Suprapubic skin (tissue), 4 donors: Measurements from ENCODE around the gene ABCC8. TPM values are rescaled to one million over a fixed set of nuclear protein-coding genes. Genes with fewer than 3 reads are reported as not detected.

Source experiments
- DNase-seq, 2 donors: peaks; one replicate each; pipeline ENCODE4 v3.0.0-alpha.2; 2019; ENCODE audit warnings: low spot score in 2 of 2
- H3K27ac ChIP-seq: fragments of 200-600 bp; sonication (generic); one replicate; pipeline ENCODE4 v1.5.1; 2019
- H3K27me3 ChIP-seq: fragments of 200-600 bp; sonication (generic); one replicate; pipeline ENCODE4 v1.5.1; 2019
- H3K36me3 ChIP-seq: fragments of 200-600 bp; sonication (generic); one replicate; pipeline ENCODE4 v1.5.1; 2019
- H3K4me1 ChIP-seq: fragments of 200-600 bp; sonication (generic); one replicate; pipeline ENCODE4 v1.5.1; 2019
- H3K4me3 ChIP-seq: fragments of 200-600 bp; sonication (generic); one replicate; pipeline ENCODE4 v1.5.1; 2019; ENCODE audit warnings: mild to moderate bottlenecking
- H3K9me3 ChIP-seq: fragments of 200-600 bp; sonication (generic); one replicate; pipeline ENCODE4 v1.5.1; 2019
- EP300 ChIP-seq: sonication (generic); formaldehyde crosslinking; IDR thresholded peaks from one replicate; pipeline ENCODE4 v1.6.1; 2017; ENCODE audit warnings: antibody characterized with exemption
- POLR2A ChIP-seq, 2 donors: fragments of 450-650 bp; IDR thresholded peaks; one replicate each; pipeline ENCODE4 v1.6.1; 2017; ENCODE audit warnings: antibody characterized with exemption in 2 of 2, mild to moderate bottlenecking in 2 of 2, moderate library complexity in 2 of 2
- POLR2AphosphoS5 ChIP-seq, 3 donors: sonication (generic); formaldehyde crosslinking; IDR thresholded peaks; one replicate each; pipeline ENCODE4 v1.6.1; 2017; ENCODE audit warnings: antibody characterized with exemption in 3 of 3
- WGBS: methylation state at CpG from one replicate; pipeline ENCODE4 v1.1.5; 2018; 5-methylcytosine and 5-hydroxymethylcytosine counted together
- total RNA-seq, 4 donors: library from RNA; depleted of rRNA; stranded (reverse); fragments of >200 nt; gene quantifications; one replicate each; pipeline ENCODE4 v1.1.0, GENCODE V29; 2016
- TF ChIP-seq, protein P1 (sequence below), 2 donors: fragments of 200-600 bp in 1 of 2; fragments of 450-650 bp in 1 of 2; sonication (generic) in 1 of 2; IDR thresholded peaks; one replicate each; pipeline ENCODE4 v1.5.1; 2016 to 2019; ENCODE audit warnings: antibody characterized with exemption in 2 of 2, mild to moderate bottlenecking in 1 of 2, moderate library complexity in 1 of 2

Gene ABCC8
- total RNA-seq, 4 donors from 2014 or later = 0.42 TPM; not detected in 3

DNA sequence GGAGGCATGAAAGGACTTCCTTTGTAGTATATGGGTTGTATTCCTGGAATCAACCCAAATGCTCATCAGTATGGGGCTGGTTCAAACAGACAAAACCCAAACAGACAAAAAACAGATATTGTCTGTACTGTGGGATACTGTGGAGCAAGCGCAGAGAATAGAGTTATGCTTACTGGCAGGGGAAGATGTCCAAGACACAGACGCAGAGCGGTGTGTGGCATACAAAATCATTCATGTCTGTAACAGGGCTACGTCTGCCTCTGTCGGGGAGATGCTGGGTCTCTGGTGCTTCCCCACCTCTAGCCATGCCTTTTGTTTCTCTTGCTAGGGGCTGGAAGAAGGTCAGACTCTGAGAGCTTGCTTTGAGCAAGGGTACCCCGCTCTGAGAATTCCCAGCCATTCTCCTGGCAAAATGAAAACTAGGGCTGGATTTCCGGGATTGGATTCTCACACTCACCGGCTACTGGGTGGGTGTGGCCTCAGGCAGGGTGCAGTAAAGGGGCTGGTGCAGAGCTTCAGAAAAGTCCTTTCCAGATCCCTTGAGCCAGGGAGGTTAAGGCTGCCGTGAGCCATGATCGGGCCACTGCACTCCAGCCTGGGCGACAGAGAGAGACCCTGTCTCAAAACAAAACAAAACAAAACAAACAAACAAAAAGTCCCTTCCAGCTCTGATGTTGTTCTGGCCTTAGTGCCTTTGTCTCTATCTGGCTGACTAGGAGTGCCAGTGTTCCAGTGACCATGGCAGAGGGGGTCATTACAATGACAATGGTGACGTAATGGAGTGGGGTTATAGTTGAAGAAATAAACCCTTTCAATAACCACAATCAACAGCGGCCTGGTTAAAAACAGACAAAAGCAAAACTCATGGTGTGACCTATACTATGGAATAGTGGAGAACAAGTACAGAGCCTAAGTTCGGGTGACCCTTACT is 2.9 kb upstream of the ABCC8 start:
- 27% methylated on average over 14 of the region's 14 CpGs for WGBS
- TF ChIP-seq POLR2AphosphoS5 (IDR thresholded peaks at IDR 0.05) (no peak), POLR2A (IDR thresholded peaks at IDR 0.05) (no peak), EP300 (no peak)
- TF ChIP-seq, protein P1, sequence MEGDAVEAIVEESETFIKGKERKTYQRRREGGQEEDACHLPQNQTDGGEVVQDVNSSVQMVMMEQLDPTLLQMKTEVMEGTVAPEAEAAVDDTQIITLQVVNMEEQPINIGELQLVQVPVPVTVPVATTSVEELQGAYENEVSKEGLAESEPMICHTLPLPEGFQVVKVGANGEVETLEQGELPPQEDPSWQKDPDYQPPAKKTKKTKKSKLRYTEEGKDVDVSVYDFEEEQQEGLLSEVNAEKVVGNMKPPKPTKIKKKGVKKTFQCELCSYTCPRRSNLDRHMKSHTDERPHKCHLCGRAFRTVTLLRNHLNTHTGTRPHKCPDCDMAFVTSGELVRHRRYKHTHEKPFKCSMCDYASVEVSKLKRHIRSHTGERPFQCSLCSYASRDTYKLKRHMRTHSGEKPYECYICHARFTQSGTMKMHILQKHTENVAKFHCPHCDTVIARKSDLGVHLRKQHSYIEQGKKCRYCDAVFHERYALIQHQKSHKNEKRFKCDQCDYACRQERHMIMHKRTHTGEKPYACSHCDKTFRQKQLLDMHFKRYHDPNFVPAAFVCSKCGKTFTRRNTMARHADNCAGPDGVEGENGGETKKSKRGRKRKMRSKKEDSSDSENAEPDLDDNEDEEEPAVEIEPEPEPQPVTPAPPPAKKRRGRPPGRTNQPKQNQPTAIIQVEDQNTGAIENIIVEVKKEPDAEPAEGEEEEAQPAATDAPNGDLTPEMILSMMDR (IDR thresholded peaks at IDR 0.05) = no peak
- Histone ChIP-seq H3K27ac (no peak overlapping the region), H3K36me3 (no peaks in the 10 kb centered on the region), H3K4me3 (no peak overlapping the region), H3K27me3 (peaks cover 51% of the 10 kb centered on the region), H3K4me1 (peaks cover 18% of the 10 kb centered on the region), H3K9me3 (no peaks in the 10 kb centered on the region)
- no peak for DNase-seq

DNA sequence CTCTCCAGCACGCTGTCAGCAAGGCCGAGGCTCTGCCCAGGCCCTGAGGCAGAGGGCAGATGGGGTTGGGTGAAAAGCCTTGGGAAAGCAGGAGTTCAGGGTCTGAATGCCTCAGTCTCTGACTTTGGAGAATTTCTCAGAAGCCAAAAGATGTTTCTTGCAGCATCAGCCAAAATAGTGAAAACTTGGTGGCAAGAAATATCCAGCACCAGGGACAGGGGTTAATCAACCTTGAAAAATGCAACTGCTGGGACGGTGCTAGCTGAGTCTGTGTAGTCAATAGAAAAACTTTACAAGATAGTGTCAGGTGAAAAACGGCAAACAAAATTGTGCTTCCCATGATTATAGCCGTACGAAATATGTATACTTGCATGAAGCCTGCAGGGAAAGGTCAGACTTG is 1.4 kb upstream of the ABCC8 start:
- H3K27me3 ChIP-seq = peaks cover 66% of the 10 kb centered on the region
- no peak overlapping the region for H3K27ac ChIP-seq
- no peaks in the 10 kb centered on the region for H3K9me3 ChIP-seq
- DNase-seq = no peak
- no peaks in the 10 kb centered on the region for H3K36me3 ChIP-seq
- 48% methylated on average over 6 of the region's 6 CpGs for WGBS
- TF ChIP-seq POLR2AphosphoS5 (IDR thresholded peaks at IDR 0.05) (no peak), EP300 (no peak), POLR2A (IDR thresholded peaks at IDR 0.05) (no peak)
- TF ChIP-seq, protein P1 (IDR thresholded peaks at IDR 0.05) = no peak
- H3K4me3 ChIP-seq = no peak overlapping the region
- peaks cover 18% of the 10 kb centered on the region for H3K4me1 ChIP-seq

DNA sequence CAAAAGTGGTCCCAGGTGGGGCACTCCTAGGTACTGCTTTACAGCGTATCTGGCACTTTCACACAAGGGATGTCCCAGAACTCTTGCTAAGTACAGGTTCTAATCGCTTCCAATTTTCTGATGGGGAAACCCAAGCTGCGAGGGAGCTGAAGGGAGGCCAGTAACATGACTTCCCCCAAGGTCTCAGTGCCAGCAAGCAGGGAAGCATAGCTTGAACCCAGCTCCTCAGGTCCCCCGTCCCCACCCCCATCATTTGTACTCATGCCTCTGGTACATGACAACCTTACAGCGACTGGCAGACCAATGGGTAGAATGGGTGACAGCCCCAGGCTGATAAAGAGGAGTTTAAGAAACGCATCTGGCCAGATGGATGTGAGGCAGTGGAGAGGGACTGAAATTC is 716 bp upstream of the ABCC8 start:
- no peak overlapping the region for H3K27ac ChIP-seq

DNA sequence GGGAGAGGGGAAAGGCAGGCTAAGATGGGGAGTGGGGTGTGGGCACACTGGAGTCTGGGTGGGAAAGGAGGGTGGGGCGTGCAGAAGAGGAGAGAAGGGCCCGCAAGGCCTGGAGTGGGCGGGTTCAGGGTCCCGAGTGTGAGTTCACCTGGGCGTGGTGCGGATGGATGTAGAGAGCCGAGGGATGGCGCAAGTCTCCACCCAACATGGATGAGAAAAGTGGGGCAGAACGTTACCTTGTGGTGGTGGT is 364 bp upstream of the ABCC8 start:
- H3K4me1 ChIP-seq = peaks cover 18% of the 10 kb centered on the region
- H3K9me3 ChIP-seq = no peaks in the 10 kb centered on the region
- H3K36me3 ChIP-seq = no peaks in the 10 kb centered on the region
- no peak overlapping the region for H3K27ac ChIP-seq
- WGBS = 13% methylated on average over 9 of the region's 9 CpGs
- peaks cover 71% of the 10 kb centered on the region for H3K27me3 ChIP-seq
- TF ChIP-seq POLR2AphosphoS5 (IDR thresholded peaks at IDR 0.05) = no peak
- TF ChIP-seq, protein P1 (IDR thresholded peaks at IDR 0.05) = no peak
- no peak for TF ChIP-seq EP300
- TF ChIP-seq POLR2A (IDR thresholded peaks at IDR 0.05) = no peak
- no peak overlapping the region for H3K4me3 ChIP-seq
- DNase-seq = no peak

More for the DNA sequence above, 716 bp upstream of the ABCC8 start:
- peaks cover 18% of the 10 kb centered on the region for H3K4me1 ChIP-seq
- peaks cover 70% of the 10 kb centered on the region for H3K27me3 ChIP-seq
- TF ChIP-seq EP300 (no peak), POLR2A (IDR thresholded peaks at IDR 0.05) (no peak), POLR2AphosphoS5 (IDR thresholded peaks at IDR 0.05) (no peak)
- TF ChIP-seq, protein P1 (IDR thresholded peaks at IDR 0.05) = no peak
- no peaks in the 10 kb centered on the region for H3K9me3 ChIP-seq
- H3K36me3 ChIP-seq = no peaks in the 10 kb centered on the region
- H3K4me3 ChIP-seq = no peak overlapping the region
- 49% methylated on average over 6 of the region's 6 CpGs for WGBS
- DNase-seq = no peak

DNA sequence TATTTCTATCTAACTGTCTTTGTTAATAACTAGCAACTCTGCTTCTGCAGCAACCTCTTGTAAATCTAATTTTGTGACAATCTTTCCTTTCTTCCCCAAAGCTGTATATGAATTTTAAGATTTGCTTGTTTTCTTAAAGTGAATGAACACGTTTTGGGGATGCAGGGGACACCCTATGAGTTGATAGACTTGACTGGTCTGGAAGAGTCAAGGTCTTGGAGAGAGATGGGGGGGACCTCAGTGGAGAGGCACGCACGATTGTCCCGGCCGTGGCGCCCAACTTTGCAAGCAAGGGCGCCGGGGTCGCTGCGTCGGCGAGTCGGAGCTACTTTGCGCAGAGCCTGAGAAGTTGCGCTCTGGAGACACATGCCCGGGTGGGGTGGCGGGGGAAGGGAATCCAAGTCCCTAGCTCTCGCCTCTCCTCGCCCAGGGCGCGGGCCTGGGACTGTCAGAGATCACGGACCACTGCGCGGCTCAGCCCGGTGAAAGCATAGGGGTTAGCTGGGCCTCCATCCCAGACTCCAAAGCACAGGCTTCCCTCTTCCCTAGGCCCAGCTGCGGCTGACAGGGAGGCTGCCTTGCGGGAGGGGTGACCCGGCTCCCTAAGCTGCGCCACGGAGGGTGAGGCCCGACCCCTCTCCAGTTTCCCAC is 854 bp downstream of the ABCC8 start:
- peaks cover 18% of the 10 kb centered on the region for H3K4me1 ChIP-seq
- WGBS = 2% methylated on average over 8 of the region's 31 CpGs
- H3K27me3 ChIP-seq = peaks cover 75% of the 10 kb centered on the region
- no peaks in the 10 kb centered on the region for H3K9me3 ChIP-seq
- H3K36me3 ChIP-seq = no peaks in the 10 kb centered on the region
- TF ChIP-seq EP300 = no peak
- no peak for TF ChIP-seq POLR2AphosphoS5 (IDR thresholded peaks at IDR 0.05)
- no peak for TF ChIP-seq POLR2A (IDR thresholded peaks at IDR 0.05)
- TF ChIP-seq, protein P1 (IDR thresholded peaks at IDR 0.05) = no peak
- no peak overlapping the region for H3K27ac ChIP-seq
- no peak for DNase-seq
- peak overlapping the region; percentile 40 for H3K4me3 ChIP-seq
